ENCODE data around the gene G6PC3.
"Not testable (repeated sequence)": the region's sequence is repeated elsewhere in the genome, so short reads cannot be mapped to it uniquely, and the experiment has no call there.

G6PC3 gene

GRCh38 chr17:44112284-44113280, 42.0 kb downstream of the G6PC3 start:
- no peak overlapping the region for H3K4me3 Mint-ChIP-seq
- H3K27me3 Mint-ChIP-seq: no peaks in the 10 kb centered on the region
- DNase-seq: no peak
- CTCF ChIA-PET: interaction anchor here (1.2 to 1.9 kb wide), 3 partner anchors 11 to 169 kb away, joined by 4 to 6 read pairs (median 4); partner anchors contain the start of gene HDAC5
- H3K4me1 Mint-ChIP-seq: peaks cover 28% of the 10 kb centered on the region
- H3K27ac Mint-ChIP-seq: no peak overlapping the region
- H3K36me3 Mint-ChIP-seq: peaks cover 8% of the 10 kb centered on the region
- no peaks in the 10 kb centered on the region for H3K9me3 Mint-ChIP-seq

DNA sequence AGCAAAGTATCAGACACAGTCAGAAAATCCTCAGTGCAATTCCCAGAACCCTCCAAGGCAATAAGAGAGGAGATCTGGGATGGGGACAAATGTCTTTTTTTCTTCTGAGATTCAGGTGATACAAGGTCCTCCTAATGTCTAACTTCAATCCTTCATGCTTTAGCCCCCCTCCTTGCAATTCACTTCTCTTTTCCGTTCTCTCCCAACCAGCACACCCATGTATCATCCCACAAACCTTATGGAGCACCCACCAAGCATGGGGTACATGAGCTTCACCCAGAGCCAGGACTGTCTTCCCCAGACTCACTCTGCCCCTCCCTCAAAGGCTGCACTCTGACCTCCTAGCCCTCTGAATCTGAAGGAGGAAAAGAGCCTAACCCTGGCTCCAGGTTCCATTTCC, 42.8 kb downstream of the G6PC3 start:
- Mint-ChIP-seq H3K27ac (no peak overlapping the region), H3K4me3 (no peak overlapping the region), H3K27me3 (no peaks in the 10 kb centered on the region), H3K4me1 (peaks cover 28% of the 10 kb centered on the region), H3K36me3 (peaks cover 8% of the 10 kb centered on the region), H3K9me3 (no peaks in the 10 kb centered on the region)
- CTCF ChIA-PET: interaction anchor here (0.7 to 1.7 kb wide), 2 partner anchors 10 to 16 kb away, joined by 4 read pairs; partner anchors contain the start of gene HDAC5
- no peak for DNase-seq

DNA sequence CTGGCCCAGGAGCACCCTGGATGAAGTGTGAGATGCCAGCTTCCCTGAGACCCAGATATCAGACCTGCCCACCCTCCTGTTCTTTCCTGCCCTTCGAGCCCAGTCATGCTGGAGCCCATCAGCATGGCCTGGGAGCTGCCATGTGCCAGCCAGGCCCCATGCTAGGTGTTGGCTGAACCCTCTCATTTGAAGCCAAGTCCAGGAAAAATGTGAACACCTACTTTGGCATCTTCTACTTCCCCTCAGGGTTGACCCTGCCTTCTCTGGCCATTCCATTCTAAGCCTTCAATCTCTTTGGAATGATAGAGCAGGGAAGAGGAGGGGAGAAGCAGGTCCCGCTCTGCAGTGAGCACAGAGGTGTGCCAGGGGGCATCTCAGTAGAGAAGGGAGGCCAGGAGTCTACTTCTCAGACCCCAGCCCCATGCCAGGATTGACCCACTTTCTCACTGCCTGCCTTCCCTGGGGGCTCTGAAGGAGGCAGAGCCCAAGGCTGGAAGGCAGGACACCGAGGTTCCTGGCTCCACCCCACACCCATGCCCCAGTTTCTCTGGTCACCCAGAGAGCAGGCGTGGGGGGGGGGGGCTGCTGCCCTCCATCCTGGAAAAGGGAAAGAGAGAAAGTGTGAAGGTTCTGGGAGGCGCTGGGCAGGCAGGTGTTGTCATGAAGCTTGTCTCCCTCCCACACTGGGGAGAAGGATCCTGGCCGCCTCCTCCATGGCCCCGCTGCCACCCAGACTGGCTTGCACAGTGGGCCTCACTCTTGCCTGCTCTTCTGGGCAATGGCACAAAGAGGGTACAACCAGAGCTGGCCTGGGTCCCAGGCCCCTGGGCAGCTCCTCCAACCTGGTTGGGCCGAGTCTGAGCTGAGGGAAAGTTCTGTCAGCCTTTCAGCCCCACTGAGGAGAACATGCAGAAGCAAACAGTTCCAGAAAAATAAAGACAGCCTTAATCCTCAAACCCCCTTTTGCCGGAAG, 43.6 kb downstream of the G6PC3 start:
- H3K4me3 Mint-ChIP-seq: no peak overlapping the region
- no peak overlapping the region for H3K27ac Mint-ChIP-seq
- DNase-seq: no peak
- peaks cover 5% of the 10 kb centered on the region for H3K36me3 Mint-ChIP-seq
- H3K9me3 Mint-ChIP-seq: no peaks in the 10 kb centered on the region
- CTCF ChIA-PET: interaction anchor here (0.7 to 2.2 kb wide), 6 partner anchors 9 to 72 kb away, joined by 3 to 10 read pairs (median 5); partner anchors contain the start of gene HDAC5
- peaks cover 28% of the 10 kb centered on the region for H3K4me1 Mint-ChIP-seq
- H3K27me3 Mint-ChIP-seq: no peaks in the 10 kb centered on the region

GRCh38 chr17:44115585-44116415, 45.3 kb downstream of the G6PC3 start:
- H3K4me3 Mint-ChIP-seq: no peak overlapping the region
- H3K4me1 Mint-ChIP-seq: peaks cover 33% of the 10 kb centered on the region
- no peaks in the 10 kb centered on the region for H3K9me3 Mint-ChIP-seq
- H3K36me3 Mint-ChIP-seq: peaks cover 7% of the 10 kb centered on the region
- CTCF ChIA-PET: interaction anchor here (0.7 to 2.8 kb wide), 19 partner anchors 11 to 238 kb away, joined by 3 to 16 read pairs (median 4); no protein-coding TSS in a partner anchor
- no peaks in the 10 kb centered on the region for H3K27me3 Mint-ChIP-seq
- no peak overlapping the region for H3K27ac Mint-ChIP-seq
- DNase-seq: peak; percentile 42

- CTCF ChIA-PET: interaction anchor here (1.6 to 2.8 kb wide), 2 partner anchors 17 to 34 kb away, joined by 4 to 16 read pairs; no protein-coding TSS in a partner anchor
- peaks cover 28% of the 10 kb centered on the region for H3K4me1 Mint-ChIP-seq
- no peak for DNase-seq
- H3K9me3 Mint-ChIP-seq: no peaks in the 10 kb centered on the region
- no peak overlapping the region for H3K4me3 Mint-ChIP-seq
- peaks cover 8% of the 10 kb centered on the region for H3K27me3 Mint-ChIP-seq
- peaks cover 12% of the 10 kb centered on the region for H3K36me3 Mint-ChIP-seq
- no peak overlapping the region for H3K27ac Mint-ChIP-seq
These were observed 46.8 kb downstream of the G6PC3 start for GRCh38 chr17:44117351-44117750.

DNA sequence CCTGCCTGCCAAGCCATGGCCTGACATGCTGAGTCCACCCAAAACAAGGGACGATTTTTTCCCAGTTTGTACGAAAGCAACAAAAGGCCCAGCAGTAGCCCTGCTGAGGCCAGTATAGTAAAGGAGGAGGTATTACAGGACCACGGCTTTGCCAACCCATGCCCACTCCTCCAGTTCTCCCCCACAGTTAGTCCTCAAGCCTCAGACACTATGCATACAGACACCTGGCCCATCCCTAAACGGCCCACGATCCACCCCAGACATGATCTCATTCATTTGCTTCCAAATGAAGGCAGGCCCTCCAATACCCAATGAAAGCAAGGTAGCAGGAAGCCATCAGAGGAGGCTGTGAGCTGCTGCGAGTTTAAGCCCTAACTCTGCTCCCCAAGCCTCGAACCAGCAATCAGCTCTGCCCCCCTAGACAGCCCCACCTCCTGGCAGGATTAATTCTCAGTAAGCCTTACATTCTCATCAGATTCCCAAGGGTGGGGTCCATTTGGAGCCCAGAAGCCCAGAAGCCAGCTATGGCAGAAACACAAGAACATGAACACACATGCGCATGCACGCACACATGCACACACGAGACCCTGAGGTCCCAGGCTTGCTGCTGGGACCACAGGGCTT, 48.0 kb downstream of the G6PC3 start:
- Mint-ChIP-seq H3K4me3 (no peak overlapping the region), H3K36me3 (peaks cover 12% of the 10 kb centered on the region), H3K27me3 (peaks cover 19% of the 10 kb centered on the region), H3K27ac (no peak overlapping the region), H3K9me3 (no peaks in the 10 kb centered on the region), H3K4me1 (peaks cover 28% of the 10 kb centered on the region)
- no peak for DNase-seq
- CTCF ChIA-PET: interaction anchor here (1.2 kb wide), 1 partner anchor 35 kb away, joined by 3 read pairs; no protein-coding TSS in a partner anchor

GRCh38 chr17:44119062-44119461, 48.5 kb downstream of the G6PC3 start:
- Mint-ChIP-seq H3K27me3 (peaks cover 22% of the 10 kb centered on the region), H3K4me1 (peaks cover 33% of the 10 kb centered on the region), H3K36me3 (peaks cover 12% of the 10 kb centered on the region), H3K4me3 (no peak overlapping the region), H3K9me3 (no peaks in the 10 kb centered on the region), H3K27ac (no peak overlapping the region)
- CTCF ChIA-PET: interaction anchor here (1.2 kb wide), 1 partner anchor 35 kb away, joined by 3 read pairs; no protein-coding TSS in a partner anchor
- DNase-seq: no peak

GRCh38 chr17:44119798-44120197, 49.3 kb downstream of the G6PC3 start:
- DNase-seq: no peak
- Mint-ChIP-seq H3K9me3 (no peaks in the 10 kb centered on the region), H3K4me3 (no peak overlapping the region), H3K36me3 (peaks cover 12% of the 10 kb centered on the region), H3K4me1 (peaks cover 37% of the 10 kb centered on the region), H3K27ac (no peak overlapping the region), H3K27me3 (peaks cover 22% of the 10 kb centered on the region)
- CTCF ChIA-PET: interaction anchor here (1.2 kb wide), 1 partner anchor 36 kb away, joined by 3 read pairs; no protein-coding TSS in a partner anchor

GRCh38 chr17:44120281-44120680, 49.7 kb downstream of the G6PC3 start:
- CTCF ChIA-PET, H3K9me3 Mint-ChIP-seq, DNase-seq, H3K27ac Mint-ChIP-seq, H3K4me3 Mint-ChIP-seq: not testable (repeated sequence)
- peaks cover 37% of the 10 kb centered on the region for H3K4me1 Mint-ChIP-seq
- peaks cover 12% of the 10 kb centered on the region for H3K36me3 Mint-ChIP-seq
- H3K27me3 Mint-ChIP-seq: peaks cover 22% of the 10 kb centered on the region

DNA sequence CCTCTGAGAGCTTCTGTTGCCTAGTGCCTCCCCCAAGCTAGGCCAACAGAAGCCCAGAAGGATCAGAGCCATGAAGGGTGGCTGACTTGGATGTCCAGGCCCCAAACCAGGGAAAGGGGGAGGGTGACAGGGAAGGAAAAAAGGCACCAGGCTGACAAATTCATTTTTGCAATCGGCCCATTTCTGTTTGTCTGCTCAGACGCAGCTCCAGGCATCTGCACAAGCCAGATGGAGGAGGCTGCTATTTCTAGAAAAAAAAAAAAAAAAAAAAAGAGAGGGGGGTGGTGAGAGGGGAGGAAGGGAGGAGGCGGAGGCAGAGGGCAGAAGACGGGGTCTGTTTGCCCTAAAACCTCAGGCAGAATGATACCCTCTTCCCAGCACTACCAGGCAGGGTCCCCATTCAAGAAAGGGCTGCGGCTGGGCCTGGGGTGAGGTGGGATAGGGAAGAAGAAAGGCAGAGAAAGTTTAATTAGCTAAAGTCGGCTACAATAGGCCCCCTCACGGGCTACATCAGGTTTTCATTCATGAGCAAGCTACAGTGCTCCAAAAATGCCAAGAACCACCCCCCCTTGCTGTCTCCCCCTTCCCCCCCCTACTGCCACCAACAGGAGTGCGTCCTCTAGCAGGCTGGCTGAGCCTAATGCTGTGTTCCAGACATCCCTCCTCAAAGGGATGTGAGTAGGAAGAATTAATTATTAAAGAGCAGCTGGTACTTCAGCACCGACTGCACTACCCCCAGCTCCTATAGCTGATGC, 50.5 kb downstream of the G6PC3 start:
- CTCF ChIA-PET: no interaction called here
- Mint-ChIP-seq H3K27ac (no peak overlapping the region), H3K4me1 (peaks cover 37% of the 10 kb centered on the region), H3K9me3 (no peaks in the 10 kb centered on the region), H3K4me3 (no peak overlapping the region), H3K36me3 (peaks cover 12% of the 10 kb centered on the region), H3K27me3 (peaks cover 22% of the 10 kb centered on the region)
- DNase-seq: no peak

GRCh38 chr17:44121997-44122815, 51.7 kb downstream of the G6PC3 start:
- Mint-ChIP-seq H3K27ac (peak overlapping the region; percentile 89), H3K4me3 (peak overlapping the region; percentile 96), H3K36me3 (peaks cover 7% of the 10 kb centered on the region), H3K27me3 (peaks cover 32% of the 10 kb centered on the region), H3K4me1 (peaks cover 37% of the 10 kb centered on the region), H3K9me3 (no peaks in the 10 kb centered on the region)
- DNase-seq: no peak
- CTCF ChIA-PET: interaction anchor here (1.1 to 1.8 kb wide), 2 partner anchors 9 to 33 kb away, joined by 3 to 4 read pairs; no protein-coding TSS in a partner anchor

Data from activated naive CD4-positive, alpha-beta T cell treated with anti-CD3 and anti-CD28 coated beads, Interleukin-2, amount 10 ng/mL, durations not matched to agents 7 days and 5 days (primary cell).